Stimulated activated CD8-positive, alpha-beta memory T cell treated with anti-CD3 and anti-CD28 coated beads, Interleukin-2, amount 100 ng/mL, for 1 hour (primary cell): ENCODE data around the gene SMIM17.
"Not testable (repeated sequence)": the region's sequence is repeated elsewhere in the genome, so short reads cannot be mapped to it uniquely, and the experiment has no call there.

Source experiments
- DNase-seq, 2 donors: peaks; one replicate each; pipeline ENCODE4 v3.0.0-alpha.2; 2020; ENCODE audit warnings: low read depth in 2 of 2

SMIM17 gene

DNA sequence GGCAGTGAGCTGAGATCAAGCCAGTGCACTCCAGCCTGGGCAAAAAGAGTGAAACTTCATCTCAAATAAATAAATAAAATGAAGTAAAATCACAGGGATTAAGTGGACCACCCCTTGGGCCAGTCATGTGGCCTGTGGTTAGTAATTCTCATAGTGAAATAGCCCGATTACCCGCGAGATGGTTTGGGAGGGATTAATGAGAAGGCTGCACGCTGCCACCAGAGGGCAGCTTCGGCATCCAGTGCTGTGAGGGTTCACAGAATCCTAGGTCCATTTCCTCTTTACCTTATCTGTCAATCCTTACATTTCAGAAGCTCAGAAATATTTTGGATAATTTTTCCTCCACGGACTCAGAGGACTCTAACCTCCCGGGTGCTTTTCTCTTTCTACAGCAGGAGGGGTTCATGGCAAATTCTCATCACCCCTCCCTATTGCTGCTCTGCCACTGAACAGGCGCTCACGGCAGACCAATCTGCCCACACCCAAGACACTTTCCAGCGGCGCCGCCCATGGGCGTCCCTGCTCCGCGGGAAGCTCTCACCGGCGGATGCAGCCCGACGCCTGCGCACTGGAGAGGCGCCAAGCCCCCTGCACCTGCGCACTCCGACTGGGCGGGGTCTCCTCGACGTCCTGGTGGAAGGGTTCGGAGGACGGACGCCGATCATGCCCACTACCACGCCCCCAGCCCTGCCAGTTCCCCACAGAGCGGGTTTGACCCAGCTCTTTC, 17.6 kb downstream of the SMIM17 start:
- DNase-seq, result no peak

DNA sequence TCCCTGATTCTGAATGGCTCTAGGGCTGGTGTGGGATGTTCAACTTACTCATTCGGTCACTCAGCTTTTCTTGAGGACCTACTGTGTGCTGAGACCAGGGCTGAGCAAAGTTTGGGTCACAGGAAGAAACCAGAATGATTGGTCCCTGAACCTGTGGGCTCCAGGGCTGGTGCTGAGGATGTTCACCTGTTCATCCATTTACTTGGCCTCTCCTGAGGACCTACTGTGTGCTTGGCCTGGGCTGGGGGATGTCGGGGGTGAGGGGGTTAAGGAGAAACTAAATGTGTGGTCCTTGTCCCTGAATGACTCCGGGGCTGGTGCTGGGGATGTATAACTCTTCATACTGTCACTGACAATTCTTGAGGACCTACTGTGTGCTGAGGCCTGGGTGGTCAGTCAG, 18.3 kb downstream of the SMIM17 start:
- DNase-seq, result no peak

DNA sequence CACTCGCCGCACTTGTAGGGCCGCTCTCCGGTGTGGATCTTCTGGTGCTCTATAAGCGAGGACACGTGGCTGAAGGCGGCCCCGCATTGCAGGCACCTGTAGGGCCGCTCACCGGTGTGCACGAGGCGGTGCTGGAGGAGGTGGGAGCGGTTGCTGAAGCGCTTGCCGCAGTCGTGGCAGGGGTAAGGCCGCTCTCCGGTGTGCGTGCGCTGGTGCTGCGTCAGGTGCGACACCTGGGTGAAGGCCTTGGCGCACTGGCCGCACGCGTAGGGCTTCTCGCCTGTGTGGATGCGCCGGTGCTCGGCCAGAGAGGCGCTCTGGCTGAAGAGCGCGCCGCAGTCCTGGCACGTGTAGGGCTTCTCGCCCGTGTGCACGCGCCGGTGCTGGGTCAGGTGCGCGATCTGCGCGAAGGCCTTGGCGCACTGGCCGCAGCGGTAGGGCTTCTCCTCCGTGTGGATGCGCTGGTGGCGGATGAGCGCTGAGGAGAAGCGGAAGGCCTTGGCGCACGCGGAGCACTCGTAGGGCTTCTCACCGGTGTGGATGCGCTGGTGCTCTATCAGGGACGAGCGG, 21.1 kb downstream of the SMIM17 start:
- DNase-seq, result no peak

DNA sequence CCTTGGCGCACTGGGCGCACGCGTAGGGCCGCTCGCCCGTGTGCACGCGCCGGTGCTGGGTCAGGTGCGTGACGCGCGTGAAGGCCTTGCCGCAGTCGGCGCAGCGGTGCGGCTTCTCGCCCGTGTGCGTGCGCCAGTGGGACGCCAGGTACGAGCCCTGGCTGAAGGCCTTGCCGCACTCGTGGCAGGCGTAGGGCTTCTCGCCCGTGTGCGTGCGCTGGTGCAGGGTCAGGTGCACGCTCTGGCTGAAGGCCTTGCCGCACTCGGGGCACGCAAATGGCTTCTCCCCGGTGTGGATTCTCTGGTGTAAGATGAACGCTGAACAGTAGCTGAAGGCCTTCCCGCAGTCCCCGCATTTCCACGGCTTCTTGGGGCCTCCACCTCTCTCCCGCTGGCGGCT, 21.6 kb downstream of the SMIM17 start:
- DNase-seq, result no peak

DNA sequence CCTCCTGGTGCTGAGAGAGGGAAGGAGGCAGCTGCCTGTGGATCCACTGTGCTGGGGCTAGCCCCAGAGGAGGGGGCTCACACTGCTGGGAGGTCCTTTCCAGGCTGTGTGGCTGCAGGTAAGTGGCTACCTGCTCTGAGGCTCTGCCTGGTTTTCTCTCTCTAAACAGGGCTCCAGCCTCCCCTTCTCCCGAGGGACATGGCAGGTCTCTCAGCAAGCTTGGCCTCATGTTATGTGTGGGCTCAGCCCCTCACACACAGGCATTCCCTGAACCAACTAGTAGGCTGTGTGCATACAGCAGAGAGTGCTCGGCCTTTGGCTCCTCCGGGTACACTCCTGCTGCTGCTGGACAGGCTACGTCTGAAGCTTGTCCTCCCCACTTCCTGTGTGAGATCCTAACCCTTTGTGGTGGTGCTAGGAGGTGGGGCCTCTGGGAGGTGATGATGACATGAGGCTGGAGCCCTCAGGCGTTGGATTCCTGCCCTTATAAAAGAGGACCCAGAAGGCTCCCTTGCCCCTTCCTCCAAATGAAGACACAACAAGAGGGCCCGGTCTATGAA, 24.4 kb downstream of the SMIM17 start:
- DNase-seq, result no peak

DNA sequence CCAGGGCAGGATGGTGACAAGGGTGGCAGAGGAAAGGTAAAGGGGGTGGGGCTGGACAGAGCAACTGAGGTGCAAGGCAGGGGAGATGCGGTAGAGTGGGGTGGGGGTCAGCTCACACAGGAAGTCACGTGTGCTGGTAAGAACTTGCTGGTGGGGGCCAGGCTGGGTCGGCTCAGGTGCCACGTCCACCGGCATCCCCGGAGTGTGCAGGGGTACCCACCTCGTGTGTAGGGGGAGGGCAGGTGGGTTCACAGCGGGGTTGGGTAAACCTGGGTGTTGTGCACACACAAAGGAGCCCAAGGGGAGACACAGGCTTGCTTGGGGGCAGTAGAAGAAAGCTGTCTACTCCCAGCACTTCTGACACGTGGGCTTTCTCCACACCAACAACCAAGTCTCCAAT, 25.7 kb downstream of the SMIM17 start:
- no peak for DNase-seq

DNA sequence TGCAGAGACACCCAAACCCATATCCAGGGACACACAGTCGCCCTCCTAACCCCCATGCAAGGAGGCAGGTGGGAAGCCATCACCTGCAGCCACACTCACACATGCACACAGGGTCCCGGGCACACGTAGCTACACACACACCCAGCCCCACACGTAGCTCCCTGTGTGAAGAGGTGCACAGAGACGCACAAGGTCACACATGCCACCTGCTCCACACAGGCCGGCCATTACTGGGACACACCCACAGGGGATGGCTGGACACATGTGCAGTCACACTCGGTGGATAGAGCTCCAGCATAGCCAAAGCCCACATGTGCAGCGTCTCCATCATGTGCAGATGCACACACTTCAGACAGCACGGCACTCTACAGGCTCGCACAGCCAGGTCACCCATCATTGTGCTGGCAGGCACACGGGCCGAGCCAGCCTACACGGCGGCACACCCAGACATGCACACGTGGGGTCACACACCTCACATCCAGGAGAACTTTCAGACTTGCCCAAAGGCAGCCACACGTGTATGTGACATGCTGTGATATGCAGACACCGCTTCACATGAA, 27.5 kb downstream of the SMIM17 start:
- no peak for DNase-seq

DNA sequence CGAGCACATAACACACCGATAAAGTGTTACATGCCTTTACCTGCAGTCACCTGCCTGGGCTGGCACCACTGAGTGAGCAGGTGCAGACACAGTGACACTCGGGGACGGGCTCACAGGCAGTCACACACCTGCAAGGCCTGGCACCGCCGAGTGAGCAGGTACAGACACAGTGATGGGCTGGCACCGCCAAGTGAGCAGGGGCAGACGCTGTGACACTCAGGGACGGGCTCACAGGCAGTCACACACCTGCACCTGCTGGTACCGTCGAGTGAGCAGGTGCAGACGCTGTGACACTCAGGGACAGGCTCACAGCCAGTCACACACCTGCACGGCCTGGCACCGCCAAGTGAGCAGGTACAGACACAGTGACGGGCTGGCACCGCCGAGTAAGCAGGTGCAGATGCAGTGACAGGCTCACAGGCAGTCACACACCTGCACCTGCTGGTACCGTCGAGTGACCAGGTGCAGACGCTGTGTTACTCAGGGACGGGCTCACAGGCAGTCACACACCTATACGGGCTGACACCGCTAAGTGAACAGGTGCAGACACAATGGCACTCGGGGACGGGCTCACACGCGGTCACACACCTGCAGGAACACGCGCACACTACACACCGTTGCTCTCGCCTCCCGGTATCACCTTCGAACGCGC, 28.1 kb downstream of the SMIM17 start:
- no peak for DNase-seq

DNA sequence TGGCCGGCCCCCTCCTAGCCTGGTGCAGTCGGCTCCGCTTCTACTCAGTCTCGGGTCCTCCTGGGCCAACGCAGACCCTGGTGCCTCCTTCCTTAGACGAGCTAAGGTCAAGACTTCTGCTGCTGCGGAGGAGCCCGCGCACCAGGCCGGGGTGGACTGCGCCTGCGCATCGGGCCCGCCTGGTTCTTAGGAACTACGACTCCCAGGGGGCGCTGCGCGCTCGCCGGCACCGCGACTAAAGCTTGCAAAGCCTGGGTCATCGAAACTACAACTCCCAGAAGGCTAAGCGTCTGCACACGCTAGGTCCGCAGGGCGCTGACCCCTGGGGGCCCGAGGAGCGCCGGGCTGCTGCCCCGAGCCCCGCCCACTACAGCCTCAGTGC, 28.6 kb downstream of the SMIM17 start, which contains the start of gene ZNF835:
ZNF835 (minus strand) TSS at position 145 of the 382 bp plus-strand sequence. CDS start 6,559 bp downstream, outside the sequence.
- peak; percentile 50 to 69 for DNase-seq

DNA sequence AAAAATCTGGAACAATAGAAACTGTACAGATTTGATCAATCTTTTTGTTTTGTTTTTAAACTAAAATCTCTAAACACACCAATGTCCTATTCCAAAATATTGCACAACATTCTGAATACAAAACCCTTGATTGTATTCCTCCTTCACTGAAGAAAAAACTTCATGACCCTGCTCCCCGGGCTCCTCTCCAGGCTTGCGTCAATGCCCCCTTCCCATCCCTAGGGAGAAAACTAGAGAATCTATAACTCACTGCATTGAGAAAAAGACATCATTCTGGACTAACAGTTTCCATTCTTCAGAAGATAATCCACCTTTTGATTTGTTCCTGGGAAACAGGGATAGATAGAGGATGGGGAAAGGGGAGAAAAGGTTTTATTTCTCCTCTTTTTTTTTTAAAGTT, 29.7 kb downstream of the SMIM17 start:
- DNase-seq, result not testable (repeated sequence)

DNA sequence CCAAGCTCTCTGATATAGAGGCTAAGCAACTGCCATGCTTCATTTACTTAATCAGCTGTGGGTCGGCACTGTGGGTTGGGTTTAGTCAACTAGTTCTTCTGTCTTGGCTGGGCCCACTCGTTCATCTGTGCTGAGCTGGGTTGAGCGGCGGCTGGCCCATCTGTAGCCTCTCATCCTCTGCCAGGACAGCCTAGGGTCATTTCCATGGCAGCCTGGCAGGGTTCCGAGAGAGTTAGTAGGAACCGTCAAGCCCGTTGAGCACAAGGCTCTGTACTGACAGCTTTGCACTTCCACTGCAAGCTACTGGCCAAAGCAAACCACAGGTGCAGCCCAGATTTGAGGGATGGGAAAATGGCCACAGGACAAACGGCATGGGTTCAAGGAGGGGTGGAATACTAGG, 35.2 kb downstream of the SMIM17 start:
- DNase-seq, result no peak

DNA sequence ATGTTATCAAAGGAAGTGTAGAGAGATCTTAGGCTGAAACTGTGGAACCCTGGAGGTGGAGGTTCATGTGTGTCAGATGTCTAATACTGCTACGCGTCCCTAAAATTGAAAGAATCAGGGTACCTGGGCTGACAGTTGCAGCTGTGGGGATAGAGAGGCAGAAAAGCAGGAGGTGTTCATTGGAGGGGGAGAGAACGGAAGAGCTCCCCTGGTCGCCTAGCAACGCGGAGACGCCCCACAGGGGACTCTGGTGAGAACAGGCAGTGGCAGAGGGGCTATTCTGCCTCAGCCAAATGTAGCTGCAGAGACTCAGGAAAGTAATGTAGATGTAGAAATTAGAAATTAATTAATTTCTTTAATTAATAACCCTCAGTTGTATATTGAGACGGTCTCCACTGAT, 38.7 kb downstream of the SMIM17 start:
- no peak for DNase-seq

DNA sequence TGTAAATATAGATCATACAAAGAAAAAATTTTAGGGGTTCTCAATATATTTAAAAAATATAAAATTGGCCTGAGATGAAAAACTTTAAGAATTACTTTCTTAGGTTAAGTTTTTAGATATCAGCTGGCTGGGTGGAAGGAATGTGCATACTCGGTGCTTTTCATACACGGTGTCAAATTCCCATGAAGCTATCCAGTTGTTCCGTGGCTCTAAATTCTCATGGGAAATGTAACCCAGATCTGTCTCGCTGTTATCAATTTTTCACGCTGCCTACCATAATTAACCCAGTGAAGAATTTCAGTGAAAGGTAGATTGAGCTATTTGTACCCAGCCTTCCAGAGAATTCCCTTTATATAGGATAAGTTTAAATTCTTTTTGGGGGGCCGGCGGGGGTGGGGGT, 40.2 kb downstream of the SMIM17 start:
- no peak for DNase-seq

DNA sequence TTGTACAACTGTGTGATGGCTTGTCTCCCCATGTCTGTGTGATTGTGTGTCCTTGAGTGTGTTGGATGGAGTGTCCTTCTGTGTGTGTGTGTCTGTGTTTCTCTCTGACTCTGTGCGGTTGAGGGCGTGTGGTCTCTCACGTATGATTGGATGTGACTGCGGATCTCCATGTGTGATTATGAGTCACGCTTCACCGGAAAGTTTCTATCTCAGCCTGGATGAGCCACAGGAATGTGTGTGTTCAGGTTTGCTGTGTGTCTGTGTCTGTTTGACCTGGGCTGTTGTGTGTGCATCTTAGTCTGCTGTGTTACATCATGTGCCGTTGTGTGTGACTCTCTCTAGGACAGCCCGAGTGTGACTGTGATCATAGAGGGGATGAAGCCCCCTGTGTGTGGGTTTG, 44.1 kb downstream of the SMIM17 start:
- DNase-seq, result no peak

DNA sequence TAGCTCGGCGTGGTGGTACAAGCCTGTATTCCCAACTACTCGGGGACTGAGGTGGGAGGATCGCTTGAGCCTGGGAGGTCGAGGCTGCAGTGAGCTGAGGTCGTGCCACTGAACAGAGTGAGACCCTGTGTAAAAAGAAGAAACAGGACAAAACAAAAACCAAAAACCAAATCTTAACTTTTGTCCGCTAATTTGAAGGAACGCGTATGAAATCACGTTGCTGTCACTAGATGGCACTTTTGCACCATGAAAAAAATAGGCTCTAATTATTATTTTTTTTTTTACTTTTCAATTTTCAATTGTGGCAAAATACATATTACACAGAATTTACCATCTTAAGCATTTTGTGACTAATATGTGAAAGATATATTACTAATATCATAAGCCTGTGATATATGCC, 46.2 kb downstream of the SMIM17 start:
- no peak for DNase-seq

DNA sequence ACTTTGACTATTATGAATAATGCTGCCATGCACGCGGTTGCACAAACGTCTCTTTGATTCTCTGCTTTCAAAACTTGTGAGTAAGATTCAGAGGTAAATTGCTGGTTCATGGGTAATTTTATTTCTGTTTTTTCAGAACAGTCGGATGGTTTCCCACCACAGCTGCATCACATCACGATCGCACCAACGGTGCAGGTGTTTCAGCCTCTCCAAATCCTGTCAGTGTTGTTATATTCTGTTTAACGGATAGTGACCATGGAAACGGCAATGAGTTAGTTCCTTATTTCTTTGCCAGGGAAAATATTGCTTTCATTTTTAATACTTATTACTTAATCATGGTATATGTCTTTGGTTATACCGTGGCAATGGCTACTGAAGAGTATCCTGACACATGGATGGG, 47.7 kb downstream of the SMIM17 start:
- DNase-seq, result no peak

DNA sequence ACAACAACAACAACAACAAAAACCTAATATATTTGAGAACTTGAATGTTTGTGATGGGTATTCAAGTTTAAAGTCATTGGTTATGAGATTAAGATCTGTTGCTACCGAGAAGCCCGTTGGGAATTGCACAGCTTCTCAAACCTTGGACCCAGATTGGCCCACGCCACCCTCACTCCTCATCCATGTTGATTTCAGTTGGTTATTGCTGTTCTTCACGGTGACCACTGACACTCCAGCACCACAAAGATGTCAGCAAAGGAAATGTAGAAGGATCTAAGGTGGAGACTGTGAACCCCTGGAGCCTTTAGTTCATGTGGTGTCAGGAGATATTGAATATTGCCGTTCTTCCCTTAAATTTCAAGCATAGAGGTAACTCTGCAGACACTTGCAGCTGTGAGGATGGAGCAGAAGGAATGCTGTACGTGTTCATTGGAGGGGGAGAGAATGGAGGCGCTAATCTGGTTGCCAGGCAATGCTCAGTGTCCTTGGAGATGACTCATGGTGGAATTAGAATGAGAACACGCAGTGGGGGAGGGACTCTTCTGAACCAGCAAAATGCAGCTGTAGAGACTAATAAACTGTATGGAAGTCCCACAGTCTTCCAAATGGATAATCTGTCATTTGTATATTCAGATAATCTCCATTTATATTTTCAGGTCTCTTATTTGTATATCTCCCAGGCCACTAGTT, 49.4 kb downstream of the SMIM17 start:
- DNase-seq, result no peak

DNA sequence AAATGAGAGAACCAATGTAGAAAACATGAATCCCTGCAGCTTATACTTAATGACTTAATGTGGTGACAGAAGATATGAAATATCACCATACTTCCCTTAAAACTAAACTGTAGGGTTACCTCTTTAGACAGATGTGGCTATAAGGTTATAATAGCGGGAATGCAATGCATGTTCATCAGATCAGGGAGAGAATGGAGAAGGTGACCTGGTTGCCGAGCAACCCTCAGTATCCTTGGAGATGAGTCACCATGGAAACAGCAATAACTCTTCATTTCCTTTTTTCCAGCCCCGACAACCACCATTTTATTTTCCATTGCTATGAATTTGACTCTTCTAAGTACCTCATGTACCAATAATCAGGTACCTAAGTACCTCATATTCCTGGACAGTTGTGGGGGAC, 56.6 kb downstream of the SMIM17 start:
- no peak for DNase-seq

DNA sequence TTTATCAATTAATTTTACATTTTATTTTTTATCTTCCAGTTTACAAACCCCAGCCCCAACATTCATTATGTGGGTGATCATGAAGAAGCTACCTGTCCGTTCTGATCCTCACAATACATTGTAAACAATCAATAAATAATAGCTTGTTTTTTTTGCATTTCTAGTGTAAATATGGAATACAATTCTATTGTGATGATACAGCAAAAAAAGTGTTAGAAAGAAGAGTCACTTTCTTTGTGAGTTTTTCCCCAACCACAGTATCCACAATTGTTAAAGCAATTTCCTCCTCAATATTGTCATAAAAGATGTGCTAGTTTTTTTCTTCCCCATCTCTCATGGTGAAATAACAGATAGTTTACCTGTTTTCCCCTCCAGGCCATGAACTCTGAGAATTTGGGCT, 58.9 kb downstream of the SMIM17 start:
- no peak for DNase-seq

DNA sequence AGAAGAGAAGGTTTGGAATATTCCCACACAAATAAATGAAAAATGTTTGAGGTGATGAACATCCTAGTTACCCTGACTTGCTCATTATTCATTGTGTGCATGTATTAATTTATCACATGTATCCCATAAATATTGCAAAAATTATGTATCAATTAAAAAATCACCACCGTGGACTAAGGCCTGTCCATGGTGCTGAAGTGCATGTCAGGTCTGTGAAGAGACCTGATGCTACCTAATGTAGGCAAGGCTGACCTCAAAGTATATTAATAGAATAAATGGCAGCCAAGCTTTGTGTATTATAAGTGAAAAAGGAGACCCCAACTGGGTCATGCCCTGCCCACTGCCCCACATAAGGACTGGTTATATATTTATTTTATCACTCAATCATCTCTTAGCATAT, 63.0 kb downstream of the SMIM17 start:
- DNase-seq, result no peak
